Activated CD8-positive, alpha-beta T cell treated with anti-CD3 and anti-CD28 coated beads, Interleukin-2, amount 10 ng/mL, durations not matched to agents 7 days and 5 days (primary cell): ENCODE measurements around the gene RPS6KA4. TPM values are rescaled to one million over a fixed set of nuclear protein-coding genes. Genes with fewer than 3 reads are reported as not detected.

Experiments used
- ATAC-seq: fragments of 150-1000 bp; cut with Tn5 transposase; one replicate; pipeline ENCODE4 v1.10.0; 2021; ENCODE audit warnings: moderate library complexity
- CTCF ChIA-PET: fragments of 350-600 bp; sonication (Branson Sonifier 250); formaldehyde crosslinking; loops from one replicate; lab custom pipeline; 2021; ENCODE audit warnings: antibody characterized with exemption; lab: Charles Lee
- POLR2A ChIA-PET: fragments of 350-600 bp; sonication (Branson Sonifier 250); formaldehyde crosslinking; loops from one replicate; lab custom pipeline; 2021; ENCODE audit warnings: antibody characterized with exemption; lab: Charles Lee
- DNase-seq: peaks from one replicate; pipeline ENCODE4 v3.0.0-alpha.2; 2020
- H3K27ac Mint-ChIP-seq: one replicate; pipeline ENCODE4 v1.8.0; 2021; ENCODE audit warnings: mild to moderate bottlenecking, mixed read lengths
- H3K27me3 Mint-ChIP-seq: one replicate; pipeline ENCODE4 v1.8.0; 2021; ENCODE audit warnings: low read depth, mixed read lengths
- H3K36me3 Mint-ChIP-seq: one replicate; pipeline ENCODE4 v1.8.0; 2021; ENCODE audit warnings: low read depth, mixed read lengths
- H3K4me1 Mint-ChIP-seq: one replicate; pipeline ENCODE4 v1.8.0; 2021; ENCODE audit warnings: low read depth, mixed read lengths
- H3K4me3 Mint-ChIP-seq: one replicate; pipeline ENCODE4 v1.8.0; 2021; ENCODE audit warnings: mild to moderate bottlenecking, mixed read lengths
- H3K9me3 Mint-ChIP-seq: one replicate; pipeline ENCODE4 v1.8.0; 2022; ENCODE audit warnings: mixed read lengths; ENCODE audit not compliant: insufficient read depth
- total RNA-seq, 2 experiments: library from RNA; stranded (reverse); gene quantifications; one replicate each; pipeline ENCODE4 v1.2.3, GENCODE V29; 2021

RPS6KA4 gene
- total RNA-seq, 2 experiments from 2014 or later = 39.0 to 42.3 TPM

- H3K9me3 Mint-ChIP-seq = no peaks in the 10 kb centered on the region
- ChIA-PET CTCF (no interaction called here), POLR2A (no interaction called here)
- peaks cover 38% of the 10 kb centered on the region for H3K36me3 Mint-ChIP-seq
- no peak overlapping the region for H3K4me3 Mint-ChIP-seq
- ATAC-seq (no peak), DNase-seq (no peak)
- no peaks in the 10 kb centered on the region for H3K4me1 Mint-ChIP-seq
- H3K27ac Mint-ChIP-seq = no peak overlapping the region
- peaks cover 3% of the 10 kb centered on the region for H3K27me3 Mint-ChIP-seq
Observed at GRCh38 chr11:64369440-64370421, 10.8 kb downstream of the RPS6KA4 start.

- Mint-ChIP-seq H3K27ac (no peak overlapping the region), H3K4me1 (no peaks in the 10 kb centered on the region), H3K9me3 (no peaks in the 10 kb centered on the region), H3K4me3 (no peak overlapping the region), H3K36me3 (peaks cover 28% of the 10 kb centered on the region), H3K27me3 (peaks cover 3% of the 10 kb centered on the region)
- ATAC-seq = no peak
- CTCF ChIA-PET = no interaction called here
- no peak for DNase-seq
- POLR2A ChIA-PET = no interaction called here
Observed at GRCh38 chr11:64371201-64371600, 12.2 kb downstream of the RPS6KA4 start.

GRCh38 chr11:64372021-64372420 is 13.1 kb downstream of the RPS6KA4 start:
- H3K9me3 Mint-ChIP-seq = no peaks in the 10 kb centered on the region
- CTCF ChIA-PET = interaction anchor here (0.8 to 1.8 kb wide), 3 partner anchors 11 to 77 kb away, joined by 3 to 7 read pairs (median 3); no protein-coding TSS in a partner anchor
- no peak overlapping the region for H3K4me3 Mint-ChIP-seq
- no peak for DNase-seq
- H3K27ac Mint-ChIP-seq = no peak overlapping the region
- H3K27me3 Mint-ChIP-seq = peaks cover 3% of the 10 kb centered on the region
- H3K36me3 Mint-ChIP-seq = peaks cover 22% of the 10 kb centered on the region
- no peaks in the 10 kb centered on the region for H3K4me1 Mint-ChIP-seq
- ATAC-seq = no peak
- POLR2A ChIA-PET = no interaction called here

- POLR2A ChIA-PET = interaction anchor here (1.4 kb wide), 1 partner anchor 13 kb away, joined by 3 read pairs; no protein-coding TSS in a partner anchor
- CTCF ChIA-PET = interaction anchor here (0.8 to 1.8 kb wide), 3 partner anchors 12 to 76 kb away, joined by 3 to 7 read pairs (median 3); no protein-coding TSS in a partner anchor
- no peak overlapping the region for H3K27ac Mint-ChIP-seq
Observed at GRCh38 chr11:64372802-64373597, 14.0 kb downstream of the RPS6KA4 start.

GRCh38 chr11:64373598-64373974 is 14.6 kb downstream of the RPS6KA4 start:
- Mint-ChIP-seq H3K27me3 (peaks cover 3% of the 10 kb centered on the region), H3K9me3 (no peaks in the 10 kb centered on the region), H3K36me3 (peaks cover 12% of the 10 kb centered on the region), H3K27ac (no peak overlapping the region), H3K4me3 (no peak overlapping the region), H3K4me1 (no peaks in the 10 kb centered on the region)
- ChIA-PET CTCF (interaction anchor here (1.8 kb wide), 1 partner anchor 75 kb away, joined by 7 read pairs; no protein-coding TSS in a partner anchor), POLR2A (interaction anchor here (1.4 kb wide), 1 partner anchor 12 kb away, joined by 3 read pairs; no protein-coding TSS in a partner anchor)
- ATAC-seq (no peak), DNase-seq (no peak)

More at GRCh38 chr11:64372802-64373597, 14.0 kb downstream of the RPS6KA4 start:
- ATAC-seq = no peak
- H3K4me1 Mint-ChIP-seq = no peaks in the 10 kb centered on the region
- no peak overlapping the region for H3K4me3 Mint-ChIP-seq
- no peak for DNase-seq
- H3K9me3 Mint-ChIP-seq = no peaks in the 10 kb centered on the region
- peaks cover 16% of the 10 kb centered on the region for H3K36me3 Mint-ChIP-seq
- H3K27me3 Mint-ChIP-seq = peaks cover 3% of the 10 kb centered on the region

GRCh38 chr11:64376071-64376470 is 17.1 kb downstream of the RPS6KA4 start:
- Mint-ChIP-seq H3K36me3 (no peaks in the 10 kb centered on the region), H3K27me3 (peaks cover 3% of the 10 kb centered on the region), H3K4me1 (no peaks in the 10 kb centered on the region), H3K9me3 (no peaks in the 10 kb centered on the region), H3K27ac (no peak overlapping the region), H3K4me3 (no peak overlapping the region)
- POLR2A ChIA-PET = no interaction called here
- CTCF ChIA-PET = no interaction called here
- ATAC-seq (no peak), DNase-seq (no peak)

- H3K27me3 Mint-ChIP-seq = peaks cover 6% of the 10 kb centered on the region
- ChIA-PET POLR2A (no interaction called here), CTCF (no interaction called here)
- no peak for DNase-seq
- H3K9me3 Mint-ChIP-seq = no peaks in the 10 kb centered on the region
- no peak overlapping the region for H3K4me3 Mint-ChIP-seq
- H3K4me1 Mint-ChIP-seq = no peaks in the 10 kb centered on the region
- H3K27ac Mint-ChIP-seq = no peak overlapping the region
- ATAC-seq = no peak
- H3K36me3 Mint-ChIP-seq = no peaks in the 10 kb centered on the region
Observed at GRCh38 chr11:64378335-64378880, 19.4 kb downstream of the RPS6KA4 start.

- no peak for DNase-seq
- H3K27me3 Mint-ChIP-seq = peaks cover 6% of the 10 kb centered on the region
- H3K36me3 Mint-ChIP-seq = no peaks in the 10 kb centered on the region
- POLR2A ChIA-PET = no interaction called here
- CTCF ChIA-PET = no interaction called here
- no peak overlapping the region for H3K4me3 Mint-ChIP-seq
- ATAC-seq = no peak
- H3K4me1 Mint-ChIP-seq = no peaks in the 10 kb centered on the region
- no peaks in the 10 kb centered on the region for H3K9me3 Mint-ChIP-seq
- no peak overlapping the region for H3K27ac Mint-ChIP-seq
Observed at GRCh38 chr11:64379160-64379559, 20.2 kb downstream of the RPS6KA4 start.

GRCh38 chr11:64379817-64380709 is 21.1 kb downstream of the RPS6KA4 start:
- Mint-ChIP-seq H3K27ac (no peak overlapping the region), H3K27me3 (peaks cover 8% of the 10 kb centered on the region), H3K4me3 (no peak overlapping the region), H3K36me3 (no peaks in the 10 kb centered on the region), H3K4me1 (no peaks in the 10 kb centered on the region), H3K9me3 (no peaks in the 10 kb centered on the region)
- no peak for DNase-seq
- ChIA-PET POLR2A (no interaction called here), CTCF (no interaction called here)
- no peak for ATAC-seq

- Mint-ChIP-seq H3K4me1 (peaks cover 9% of the 10 kb centered on the region), H3K4me3 (no peak overlapping the region), H3K9me3 (no peaks in the 10 kb centered on the region), H3K27me3 (peaks cover 11% of the 10 kb centered on the region), H3K27ac (no peak overlapping the region), H3K36me3 (no peaks in the 10 kb centered on the region)
- POLR2A ChIA-PET = no interaction called here
- ATAC-seq = no peak
- CTCF ChIA-PET = no interaction called here
- DNase-seq = no peak
Observed at GRCh38 chr11:64381350-64381749, 22.4 kb downstream of the RPS6KA4 start.

- CTCF ChIA-PET = no interaction called here
- no peaks in the 10 kb centered on the region for H3K36me3 Mint-ChIP-seq
- no peak overlapping the region for H3K4me3 Mint-ChIP-seq
Observed at GRCh38 chr11:64382047-64382446, 23.1 kb downstream of the RPS6KA4 start.

More at GRCh38 chr11:64382047-64382446, 23.1 kb downstream of the RPS6KA4 start:
- Mint-ChIP-seq H3K9me3 (no peaks in the 10 kb centered on the region), H3K27me3 (peaks cover 14% of the 10 kb centered on the region), H3K27ac (no peak overlapping the region), H3K4me1 (peaks cover 15% of the 10 kb centered on the region)
- POLR2A ChIA-PET = no interaction called here
- ATAC-seq = no peak
- no peak for DNase-seq
